GM21723 (cell line): Measurements from ENCODE around the gene TIGD6.
A peak's percentile ranks its signal among the peaks of the same experiment; 100 is the strongest.

Source experiments
- ATAC-seq: cut with Tn5 transposase; IDR thresholded peaks from one replicate; pipeline ENCODE4 v1.9.1; 2021; ENCODE audit warnings: mild to moderate bottlenecking, moderate library complexity; ENCODE audit not compliant: unreplicated experiment

Gene TIGD6

GRCh38 chr5:149981206-149981605, 19.2 kb downstream of the TIGD6 start:
- ATAC-seq: no peak

GRCh38 chr5:149979896-149980295, 20.6 kb downstream of the TIGD6 start:
- no peak for ATAC-seq

GRCh38 chr5:149975409-149975808, 25.0 kb downstream of the TIGD6 start:
- ATAC-seq: no peak

- no peak for ATAC-seq
Measured at GRCh38 chr5:149969181-149969930, 31.1 kb downstream of the TIGD6 start.

DNA sequence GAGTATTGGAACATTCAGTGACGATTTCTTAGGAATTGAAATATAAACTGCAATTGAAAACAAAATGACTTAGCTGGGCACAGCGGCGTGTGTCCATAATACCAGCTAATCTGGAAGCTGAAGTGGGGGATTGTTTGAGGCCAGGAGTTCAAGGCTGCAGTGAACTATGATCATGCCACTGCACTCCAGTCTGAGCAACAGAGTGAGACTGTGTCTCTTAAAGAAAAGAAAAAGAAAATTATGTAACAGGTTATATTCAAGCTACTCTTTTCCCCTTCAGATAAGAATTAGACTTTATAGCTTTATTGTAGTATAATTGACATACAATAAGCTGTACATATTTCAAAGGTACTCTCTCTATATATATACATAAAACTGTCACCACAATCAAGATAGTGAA, 33.5 kb downstream of the TIGD6 start:
- ATAC-seq: no peak

DNA sequence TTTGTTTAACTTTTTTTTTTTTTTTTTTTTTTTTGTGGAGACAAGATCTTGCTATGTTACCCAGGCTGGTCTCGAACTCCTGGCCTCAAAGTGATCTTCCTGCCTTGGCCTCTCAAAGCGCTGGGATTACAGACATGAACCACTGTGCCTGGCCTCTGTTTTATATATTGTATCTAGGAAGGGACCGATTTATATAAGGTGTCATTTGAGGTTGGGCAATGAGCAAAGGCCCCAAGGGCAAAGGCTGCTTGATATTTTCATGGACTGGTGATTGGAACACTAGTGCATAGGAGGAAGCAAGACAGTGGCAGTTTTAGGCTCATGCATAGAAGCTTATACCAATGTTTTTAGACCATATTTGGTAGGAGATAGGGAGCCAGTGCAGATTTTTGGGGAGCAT, 36.7 kb downstream of the TIGD6 start:
- ATAC-seq: no peak

- ATAC-seq: no peak
Measured at GRCh38 chr5:149962601-149963300, 37.7 kb downstream of the TIGD6 start.

DNA sequence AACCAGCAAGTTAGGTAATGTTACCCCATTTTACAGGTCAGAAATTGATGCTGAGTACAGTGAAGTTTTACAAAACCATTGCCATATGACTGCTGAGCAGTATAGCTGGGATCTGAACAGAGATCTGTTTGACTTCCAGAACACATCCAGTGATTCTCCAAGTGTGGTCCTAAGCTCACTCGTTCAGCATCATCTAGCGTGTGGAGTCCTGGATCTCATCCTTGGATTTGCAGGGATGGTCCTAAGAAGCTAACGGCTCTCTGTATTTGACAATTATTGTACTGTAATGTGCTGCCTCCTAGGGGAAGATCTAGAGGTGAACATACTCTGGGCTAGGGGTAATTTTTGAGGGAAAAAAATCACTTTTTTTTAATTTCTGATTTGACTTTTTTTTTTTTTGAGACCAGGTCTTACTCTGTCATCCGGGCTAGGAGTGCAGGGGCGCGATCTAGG, 38.5 kb downstream of the TIGD6 start:
- no peak for ATAC-seq

DNA sequence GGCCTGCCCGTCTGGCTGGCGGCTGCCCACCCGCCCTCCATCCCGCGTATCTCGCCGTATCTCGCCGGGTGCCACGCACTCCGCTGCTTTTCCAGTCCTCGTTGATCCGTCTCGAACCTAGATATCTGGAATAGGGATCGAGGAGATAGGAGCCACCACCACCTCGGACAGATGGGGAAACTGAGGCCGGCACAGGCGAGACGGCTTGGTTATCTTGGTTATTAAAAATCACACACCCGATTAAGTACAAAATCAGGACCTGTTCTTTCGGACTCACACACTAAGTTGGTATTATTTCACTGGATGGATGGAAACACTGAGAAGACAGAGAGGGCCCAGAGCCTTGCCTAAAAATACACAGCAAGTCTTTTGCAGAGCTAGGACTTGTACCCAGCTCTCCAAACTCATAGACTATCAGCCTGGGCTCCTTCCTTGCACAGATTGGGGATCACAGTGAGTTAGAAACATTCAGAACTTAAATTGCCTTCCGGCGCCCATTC, 39.2 kb downstream of the TIGD6 start:
- ATAC-seq: no peak

GRCh38 chr5:149960272-149961185, 39.9 kb downstream of the TIGD6 start, which contains the start of gene SLC26A2:
Gene SLC26A2 (plus strand): TSS chr5:149960758. CDS start chr5:149977653, 16,895 bp downstream.
- peak; percentile 99 for ATAC-seq

DNA sequence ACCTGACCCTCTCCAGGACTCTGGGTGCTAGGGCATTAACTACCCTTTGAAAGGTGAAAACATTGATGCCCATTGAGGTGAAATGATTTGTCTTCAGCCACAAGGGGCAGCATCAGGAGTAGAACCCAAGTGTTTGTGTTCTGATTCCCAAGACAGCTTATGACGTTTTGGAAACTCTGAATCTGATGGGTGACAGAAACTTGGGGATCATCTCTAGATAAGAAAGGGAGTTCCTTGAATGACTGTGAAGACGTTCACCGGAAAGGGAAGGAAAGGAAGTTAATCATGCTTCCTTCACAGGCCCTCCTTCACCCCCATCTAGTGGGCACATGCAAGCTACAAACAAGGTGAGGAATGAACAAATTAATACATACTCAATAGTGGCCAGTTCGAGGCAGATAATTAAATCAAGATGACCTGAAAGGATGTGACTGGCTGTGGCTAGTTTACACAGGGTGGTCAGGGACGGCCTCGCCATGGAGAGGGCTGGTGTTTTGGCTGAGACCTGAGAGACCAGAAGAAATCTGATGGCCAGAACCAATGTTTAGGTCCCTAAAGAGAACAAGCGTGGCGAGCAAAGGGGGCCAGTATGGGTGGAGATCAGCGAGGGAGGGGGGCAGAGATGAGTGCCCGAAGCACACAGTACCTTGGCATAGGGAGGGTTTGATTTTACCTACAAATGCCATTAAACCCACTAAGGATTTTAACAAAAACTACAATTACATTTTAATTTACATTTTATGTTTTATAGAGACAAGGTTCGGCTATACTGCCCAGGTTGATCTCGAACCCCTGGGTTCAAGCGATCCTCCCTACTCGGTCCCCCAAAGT, 40.8 kb downstream of the TIGD6 start:
- no peak for ATAC-seq

- ATAC-seq: no peak
Measured at GRCh38 chr5:149957855-149958254, 42.6 kb downstream of the TIGD6 start.

DNA sequence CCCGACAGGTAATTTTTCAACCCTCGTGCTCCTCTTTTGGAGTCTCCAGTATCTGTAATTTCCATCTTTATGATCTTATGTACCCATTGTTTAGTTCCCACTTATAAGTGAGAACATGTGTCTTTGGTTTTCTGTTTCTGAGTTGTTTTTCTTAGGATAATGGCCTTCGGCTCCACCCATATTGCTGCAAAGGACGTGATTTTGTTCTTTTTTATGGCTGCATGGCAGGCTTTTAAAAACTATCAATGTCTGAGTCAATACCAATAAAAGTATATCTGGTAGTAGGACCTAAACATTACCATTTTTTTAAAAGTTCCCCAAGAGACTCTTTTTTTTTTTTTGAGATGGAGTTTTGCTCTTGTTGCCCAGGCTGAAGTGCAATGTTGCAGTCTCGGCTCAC, 43.8 kb downstream of the TIGD6 start:
- ATAC-seq: no peak

- no peak for ATAC-seq
Measured at GRCh38 chr5:149954798-149955197, 45.7 kb downstream of the TIGD6 start.

- ATAC-seq: no peak
Measured at GRCh38 chr5:149953436-149954121, 46.9 kb downstream of the TIGD6 start.

- no peak for ATAC-seq
Measured at GRCh38 chr5:149951138-149951749, 49.2 kb downstream of the TIGD6 start.

DNA sequence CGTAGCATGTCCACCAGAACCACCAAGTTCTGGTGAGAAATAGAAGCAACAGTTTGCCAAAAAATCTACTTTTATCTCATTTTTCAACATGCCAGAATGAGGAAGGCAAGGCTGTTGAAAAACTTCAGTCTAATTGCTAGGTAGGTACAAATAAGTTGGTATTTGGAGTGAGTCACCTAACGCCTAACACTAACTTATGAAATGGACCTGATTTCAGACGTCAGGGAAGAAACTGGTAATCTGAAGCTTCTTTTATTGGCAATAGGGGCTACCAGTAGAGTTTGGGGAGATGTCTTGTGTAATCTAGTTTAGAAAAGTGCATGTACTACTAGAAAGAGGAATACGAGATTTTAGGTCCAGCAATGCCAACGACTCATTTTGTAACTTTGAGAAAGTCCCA, 51.5 kb downstream of the TIGD6 start:
- no peak for ATAC-seq

DNA sequence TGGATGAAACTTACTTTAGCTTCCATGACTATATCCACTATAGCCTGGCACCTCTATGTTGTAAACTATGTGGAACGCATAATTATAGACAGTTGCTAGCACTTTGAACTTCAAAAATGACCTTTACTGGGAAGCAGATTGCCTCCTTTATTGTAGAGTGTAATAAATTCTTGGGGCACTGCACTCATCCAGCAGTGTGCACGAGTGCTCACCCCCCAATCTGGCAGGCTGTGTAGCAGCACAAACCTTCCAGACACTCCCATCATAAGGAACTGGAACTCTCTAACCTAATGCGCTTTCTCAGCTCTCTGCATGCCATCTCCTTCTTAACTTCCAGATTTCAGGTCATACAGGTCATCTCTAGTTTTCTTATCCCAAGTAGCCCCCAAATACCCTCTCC, 54.3 kb downstream of the TIGD6 start:
- no peak for ATAC-seq

DNA sequence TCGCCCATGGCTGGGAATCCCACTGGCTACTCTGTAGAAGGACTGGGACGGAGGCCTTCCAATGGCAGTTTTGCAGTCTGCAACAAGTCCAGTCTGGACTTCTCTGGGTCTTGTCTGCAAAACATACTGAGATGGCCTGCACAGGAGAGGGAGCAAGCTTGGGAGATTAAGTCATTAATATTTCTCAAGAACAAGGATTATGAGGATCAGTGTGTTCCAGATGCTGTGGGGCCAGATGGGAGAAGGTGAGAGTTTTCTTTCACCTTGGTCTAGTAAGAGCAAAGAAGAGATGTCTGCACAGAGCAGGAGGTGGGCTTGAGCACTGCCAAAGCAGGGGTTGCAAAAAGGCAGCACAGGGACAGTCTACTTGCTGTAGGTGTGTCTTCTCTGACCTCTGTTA, 55.8 kb downstream of the TIGD6 start, which contains the start of gene PDE6A:
Gene PDE6A (minus strand): TSS at position 128 of the 400 bp plus-strand sequence. CDS start 120 bp downstream, at position 8.
- ATAC-seq: no peak
